IMR-90 (cell line): ENCODE measurements around the gene NAMPT. TPM values are rescaled to one million over a fixed set of nuclear protein-coding genes. Genes with fewer than 3 reads are reported as not detected.

Source experiments
- CEBPB ChIP-seq: IDR thresholded peaks from 2 replicates; pipeline ENCODE4 v1.6.1; 2012; ENCODE audit warnings: low read depth, low read length, improper control_type of control experiment
- CHD1 ChIP-seq: IDR thresholded peaks from 2 replicates; pipeline ENCODE4 v1.6.1; 2012; ENCODE audit warnings: low read depth, low read length, improper control_type of control experiment
- CTCF ChIP-seq: conservative IDR thresholded peaks from 2 replicates; pipeline ENCODE4 v1.5.1; 2012; ENCODE audit warnings: mild to moderate bottlenecking, low read depth, low read length, improper control_type of control experiment
- NFE2L2 ChIP-seq: fragments of 150-350 bp; IDR thresholded peaks from 2 replicates; pipeline ENCODE4 v1.6.1; 2016; ENCODE audit warnings: low read depth, mild to moderate bottlenecking, low read length
- RAD21 ChIP-seq: IDR thresholded peaks from 2 replicates; pipeline ENCODE4 v1.6.1; 2012; ENCODE audit warnings: low read length, improper control_type of control experiment
- SMC3 ChIP-seq: fragments of 150-350 bp; IDR thresholded peaks from 2 replicates; pipeline ENCODE4 v1.6.1; 2016; ENCODE audit warnings: low read depth, mild to moderate bottlenecking, antibody characterized with exemption, low read length, moderate library complexity
- polyA plus RNA-seq, 3 experiments: library from polyadenylated mRNA; depleted of rRNA; stranded (reverse); fragments of >200 nt; gene quantifications; 2 replicates each; pipeline ENCODE4 v1.2.3, GENCODE V29; 2012; ENCODE audit warnings: low replicate concordance in 1 of 3
- total RNA-seq: library from RNA; depleted of rRNA; stranded (reverse); fragments of >200 nt; gene quantifications from 2 replicates; pipeline ENCODE4 v1.2.3, GENCODE V29; 2012

NAMPT gene
- total and polyA plus RNA-seq, 2 of the 4 experiments (the other 2 are of a cell fraction) = 13.3 to 31.7 TPM

- TF ChIP-seq CTCF (no peak), SMC3 (no peak), CHD1 (no peak), NFE2L2 (no peak), CEBPB (no peak), RAD21 (no peak)
These were observed 47.4 kb upstream of the NAMPT start (continued) for GRCh38 chr7:106332201-106332600.
